ENCODE data around the gene ARHGAP4. TPM values are rescaled to one million over a fixed set of nuclear protein-coding genes. Genes with fewer than 3 reads are reported as not detected.
A peak's percentile ranks its signal among the peaks of the same experiment; 100 is the strongest.

ARHGAP4 gene
- total RNA-seq, 4 donors from 2014 or later: 23.0 to 90.9 (median 32.7) TPM

- Histone ChIP-seq H3K27ac (peak overlapping the region in 3 of 4 donors; percentile 96 to 98 (median 98)), H3K9me3 (no peaks in the 10 kb centered on the region), H3K4me3 (no peak overlapping the region), H3K4me1 (peaks cover 0 to 52% (median 32%) of the 10 kb centered on the region in 4 donors), H3K27me3 (no peaks in the 10 kb centered on the region), H3K36me3 (peaks cover 0 to 15% (median 0%) of the 10 kb centered on the region in 3 donors)
- DNase-seq (ENCODE audit: low spot score in 2 of 2): no peak
- WGBS, 2 donors: 56 to 67% methylated on average over 16 of the region's 16 CpGs
- no peak for TF ChIP-seq POLR2A (IDR thresholded peaks at IDR 0.05)
- no peak for TF ChIP-seq EP300 (IDR thresholded peaks at IDR 0.05)
- TF ChIP-seq, protein P1, sequence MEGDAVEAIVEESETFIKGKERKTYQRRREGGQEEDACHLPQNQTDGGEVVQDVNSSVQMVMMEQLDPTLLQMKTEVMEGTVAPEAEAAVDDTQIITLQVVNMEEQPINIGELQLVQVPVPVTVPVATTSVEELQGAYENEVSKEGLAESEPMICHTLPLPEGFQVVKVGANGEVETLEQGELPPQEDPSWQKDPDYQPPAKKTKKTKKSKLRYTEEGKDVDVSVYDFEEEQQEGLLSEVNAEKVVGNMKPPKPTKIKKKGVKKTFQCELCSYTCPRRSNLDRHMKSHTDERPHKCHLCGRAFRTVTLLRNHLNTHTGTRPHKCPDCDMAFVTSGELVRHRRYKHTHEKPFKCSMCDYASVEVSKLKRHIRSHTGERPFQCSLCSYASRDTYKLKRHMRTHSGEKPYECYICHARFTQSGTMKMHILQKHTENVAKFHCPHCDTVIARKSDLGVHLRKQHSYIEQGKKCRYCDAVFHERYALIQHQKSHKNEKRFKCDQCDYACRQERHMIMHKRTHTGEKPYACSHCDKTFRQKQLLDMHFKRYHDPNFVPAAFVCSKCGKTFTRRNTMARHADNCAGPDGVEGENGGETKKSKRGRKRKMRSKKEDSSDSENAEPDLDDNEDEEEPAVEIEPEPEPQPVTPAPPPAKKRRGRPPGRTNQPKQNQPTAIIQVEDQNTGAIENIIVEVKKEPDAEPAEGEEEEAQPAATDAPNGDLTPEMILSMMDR (IDR thresholded peaks at IDR 0.05): no peak
These were observed 41.6 kb upstream of the ARHGAP4 start for GRCh38 chrX:153967536-153968224.

GRCh38 chrX:153966841-153967535, 40.9 kb upstream of the ARHGAP4 start:
- Histone ChIP-seq H3K4me3 (no peak overlapping the region), H3K9me3 (no peaks in the 10 kb centered on the region), H3K27me3 (no peaks in the 10 kb centered on the region), H3K36me3 (peaks cover 0 to 20% (median 0%) of the 10 kb centered on the region in 3 donors), H3K27ac (peak overlapping the region; percentile 13 to 98 (median 97)), H3K4me1 (peaks cover 0 to 52% (median 32%) of the 10 kb centered on the region in 4 donors)
- no peak for TF ChIP-seq EP300 (IDR thresholded peaks at IDR 0.05)
- TF ChIP-seq, protein P1 (IDR thresholded peaks at IDR 0.05): no peak
- no peak for TF ChIP-seq POLR2A (IDR thresholded peaks at IDR 0.05)
- no peak for DNase-seq (ENCODE audit: low spot score in 2 of 2)
- 47 to 77% methylated on average over 6 to 14 of the region's 14 CpGs for WGBS, 2 donors

- Histone ChIP-seq H3K4me1 (peaks cover 0 to 52% (median 32%) of the 10 kb centered on the region in 4 donors), H3K4me3 (no peak overlapping the region), H3K36me3 (peaks cover 0 to 27% (median 0%) of the 10 kb centered on the region in 3 donors), H3K9me3 (no peaks in the 10 kb centered on the region), H3K27me3 (no peaks in the 10 kb centered on the region), H3K27ac (peak overlapping the region in 3 of 4 donors; percentile 96 to 98 (median 98))
- DNase-seq (ENCODE audit: low spot score in 2 of 2): no peak
- TF ChIP-seq EP300 (IDR thresholded peaks at IDR 0.05) (no peak), POLR2A (IDR thresholded peaks at IDR 0.05) (no peak)
- TF ChIP-seq, protein P1 (IDR thresholded peaks at IDR 0.05): no peak
- WGBS, 2 donors: 27 to 82% methylated on average over 8 to 10 of the region's 15 CpGs
These were observed 40.2 kb upstream of the ARHGAP4 start for GRCh38 chrX:153966283-153966688.

GRCh38 chrX:153965406-153965805, 39.3 kb upstream of the ARHGAP4 start:
- H3K27ac ChIP-seq: peak overlapping the region in 2 of 4 donors; percentile 96 to 98

More at GRCh38 chrX:153965406-153965805, 39.3 kb upstream of the ARHGAP4 start:
- no peak for DNase-seq (ENCODE audit: low spot score in 2 of 2)
- H3K4me1 ChIP-seq: peaks cover 0 to 52% (median 32%) of the 10 kb centered on the region in 4 donors
- no peak for TF ChIP-seq POLR2A (IDR thresholded peaks at IDR 0.05)
- TF ChIP-seq, protein P1 (IDR thresholded peaks at IDR 0.05): no peak
- TF ChIP-seq EP300 (IDR thresholded peaks at IDR 0.05): no peak
- H3K4me3 ChIP-seq: no peak overlapping the region
- H3K27me3 ChIP-seq: no peaks in the 10 kb centered on the region
- H3K9me3 ChIP-seq: no peaks in the 10 kb centered on the region
- H3K36me3 ChIP-seq: peaks cover 0 to 36% (median 0%) of the 10 kb centered on the region in 3 donors
- 33 to 81% methylated on average over 3 to 5 of the region's 5 CpGs for WGBS, 2 donors

Measured in tibial nerve (tissue), 4 donors.